HepG2 (cell line): ENCODE measurements around the gene PDZRN4. TPM values are rescaled to one million over a fixed set of nuclear protein-coding genes. Genes with fewer than 3 reads are reported as not detected.

Source experiments
- ATAC-seq: fragments of 200-7000 bp; cut with Tn5 transposase; 3 replicates; pipeline ENCODE4 v1.9.1; 2020; ENCODE audit warnings: mild to moderate bottlenecking, moderate library complexity
- BruUV-seq: library from RNA; stranded (reverse); fragments of 400-500 nt; replicated peaks from 2 replicates; lab custom pipeline; 2021; lab: Mats Ljungman, UMichigan
- CTCF ChIA-PET: fragments of 300-600 bp; formaldehyde crosslinking; extraction: SDS; loops from one replicate; lab custom pipeline; 2021; ENCODE audit warnings: low total read pairs, inconsistent platforms, low intra/inter-chr PET ratio; lab: Yijun Ruan, JAX
- POLR2A ChIA-PET: fragments of 350-600 bp; sonication (Branson Sonifier 250); formaldehyde crosslinking; loops from one replicate; lab custom pipeline; 2020; ENCODE audit warnings: antibody characterized with exemption, inconsistent platforms; lab: Yijun Ruan, JAX
- DNase-seq: peaks from one replicate; pipeline ENCODE4 v3.0.0-alpha.2; 2015; ENCODE audit warnings: low spot score
- FAIRE-seq: peaks from 3 replicates; lab custom pipeline; 2011; peaks lifted over from hg19 to GRCh38; lab: Jason Lieb, UNC
- H2AFZ ChIP-seq: one replicate; pipeline ENCODE4 v1.6.1; 2011; ENCODE audit warnings: low read length, inconsistent platforms
- H3K27ac ChIP-seq: fragments of 300-600 bp; 3 replicates; pipeline ENCODE4 v1.8.0; 2011; ENCODE audit warnings: mixed run types, mild to moderate bottlenecking, mixed read lengths, low read length, inconsistent platforms; ENCODE audit not compliant: insufficient read depth; ENCODE audit errors: extremely low read length
- H3K27me3 ChIP-seq, 2 experiments: fragments of 200-600 bp in 1 of 2; 2 replicates in 1 of 2; 3 replicates in 1 of 2; pipeline versions ENCODE4 v1.6.0 to v1.8.0; 2011; ENCODE audit warnings: low read length in 2 of 2, mild to moderate bottlenecking in 2 of 2, moderate library complexity in 2 of 2, inconsistent platforms in 1 of 2; ENCODE audit not compliant: insufficient read depth in 2 of 2, control insufficient read depth in 1 of 2
- H3K36me3 ChIP-seq, 2 experiments: fragments of 200-600 bp in 1 of 2; replicated peaks in 1 of 2; 2 replicates in 1 of 2; 3 replicates in 1 of 2; pipeline versions ENCODE4 v1.5.1 to v1.8.0; 2011; ENCODE audit warnings: low read length in 2 of 2, inconsistent platforms in 1 of 2; ENCODE audit not compliant: insufficient read depth in 2 of 2, control insufficient read depth in 1 of 2
- H3K4me1 ChIP-seq: 2 replicates; pipeline ENCODE4 v1.5.1; 2012; ENCODE audit warnings: low read length, inconsistent platforms; ENCODE audit not compliant: insufficient read depth
- H3K4me2 ChIP-seq: 2 replicates; pipeline ENCODE4 v1.6.0; 2011; ENCODE audit warnings: low read depth, low read length, inconsistent platforms
- H3K4me3 ChIP-seq, 3 experiments: fragments of 200-600 bp in 1 of 3; sonication (generic), shearing (Covaris generic) in 1 of 3; replicated peaks in 1 of 3; 2 replicates each; pipeline ENCODE4 v1.5.1; 2011 to 2016; ENCODE audit warnings: low read length in 3 of 3, inconsistent platforms in 2 of 3, low read depth in 2 of 3, mild to moderate bottlenecking in 2 of 3, control low read depth in 1 of 3, mixed read lengths in 1 of 3; ENCODE audit not compliant: insufficient read depth in 1 of 3
- H3K79me2 ChIP-seq: one replicate; pipeline ENCODE4 v1.6.1; 2011; ENCODE audit warnings: low read length, inconsistent platforms; ENCODE audit not compliant: insufficient read depth
- H3K9ac ChIP-seq: 2 replicates; pipeline ENCODE4 v1.6.0; 2011; ENCODE audit warnings: mild to moderate bottlenecking, low read depth, low read length, inconsistent platforms; ENCODE audit not compliant: insufficient read depth
- H3K9me3 ChIP-seq: 2 replicates; pipeline ENCODE4 v1.5.1; 2012; ENCODE audit warnings: mild to moderate bottlenecking, low read length
- H4K20me1 ChIP-seq: 2 replicates; pipeline ENCODE4 v1.6.0; 2011; ENCODE audit warnings: inconsistent platforms, mild to moderate bottlenecking, low read length, moderate library complexity; ENCODE audit not compliant: insufficient read depth
- HNF4A ChIP-seq: sonication (generic); formaldehyde crosslinking; IDR thresholded peaks from 2 replicates; pipeline ENCODE4 v1.4.0; 2020; ENCODE audit warnings: missing genetic modification reagents
- JDP2 ChIP-seq: sonication (generic); formaldehyde crosslinking; IDR thresholded peaks from 2 replicates; pipeline ENCODE4 v1.8.1; 2022; ENCODE audit warnings: missing genetic modification reagents, borderline replicate concordance
- KDM2A ChIP-seq: sonication (generic); formaldehyde crosslinking; IDR thresholded peaks from 2 replicates; pipeline ENCODE4 v1.4.0; 2020; ENCODE audit warnings: low read depth, missing genetic modification reagents, borderline replicate concordance
- MIER2 ChIP-seq: IDR thresholded peaks from 2 replicates; pipeline ENCODE4 v1.6.1; 2016; ENCODE audit warnings: missing biosample characterization, missing genetic modification reagents
- MTA3 ChIP-seq: sonication (generic); formaldehyde crosslinking; IDR thresholded peaks from 2 replicates; pipeline ENCODE4 v1.4.0; 2020; ENCODE audit warnings: missing genetic modification reagents
- NCOA2 ChIP-seq: sonication (generic); formaldehyde crosslinking; IDR thresholded peaks from 2 replicates; pipeline ENCODE4 v1.8.0; 2022; ENCODE audit warnings: inconsistent platforms
- NCOA5 ChIP-seq: sonication (generic); formaldehyde crosslinking; IDR thresholded peaks from 2 replicates; pipeline ENCODE4 v1.4.0; 2020; ENCODE audit warnings: missing genetic modification reagents
- RAD21 ChIP-seq: fragments of 450-650 bp; formaldehyde crosslinking; IDR thresholded peaks from 2 replicates; pipeline ENCODE4 v1.5.0; 2020; ENCODE audit warnings: mild to moderate bottlenecking
- RFXAP ChIP-seq: sonication (generic); formaldehyde crosslinking; IDR thresholded peaks from 2 replicates; pipeline ENCODE4 v1.4.0; 2020; ENCODE audit warnings: missing genetic modification reagents, borderline replicate concordance
- ZBTB3 ChIP-seq: sonication (generic); formaldehyde crosslinking; IDR thresholded peaks from 2 replicates; pipeline ENCODE4 v1.4.0; 2020; ENCODE audit warnings: low read depth, mild to moderate bottlenecking, moderate library complexity, missing genetic modification reagents, borderline replicate concordance
- ZFP36L1 ChIP-seq: sonication (generic); formaldehyde crosslinking; IDR thresholded peaks from 2 replicates; pipeline ENCODE4 v1.8.0; 2022; ENCODE audit warnings: mild to moderate bottlenecking, missing genetic modification reagents, moderate library complexity
- ZNF253 ChIP-seq: sonication (generic); formaldehyde crosslinking; IDR thresholded peaks from 2 replicates; pipeline ENCODE4 v1.8.0; 2022; ENCODE audit warnings: mild to moderate bottlenecking, missing genetic modification reagents, borderline replicate concordance
- ZNF350 ChIP-seq: sonication (generic); formaldehyde crosslinking; IDR thresholded peaks from 2 replicates; pipeline ENCODE4 v1.4.0; 2020; ENCODE audit warnings: mild to moderate bottlenecking, low read depth, missing genetic modification reagents, borderline replicate concordance
- ZNF558 ChIP-seq: sonication (generic); formaldehyde crosslinking; IDR thresholded peaks from 2 replicates; pipeline ENCODE4 v1.9.0; 2022; ENCODE audit warnings: mild to moderate bottlenecking, missing genetic modification reagents, borderline replicate concordance
- in situ Hi-C: cut with HindIII; loops from 2 replicates; pipeline ENCODE4 v1.10.0; 2017; ENCODE audit warnings: low pct_unique_long_range_greater_than_20kb; ENCODE audit not compliant: extremely low pct_ligation_motif_present
- intact Hi-C: fragments of 100-400 bp; cut with micrococcal nuclease; formaldehyde crosslinking; loops from one replicate; pipeline ENCODE4 v1.10.0; 2022; ENCODE audit not compliant: unreplicated experiment
- polyA plus RNA-seq, 8 experiments: library from polyadenylated mRNA; depleted of rRNA in 3 of 8; stranded (reverse) in 7 of 8; unstranded in 1 of 8; fragments of >200 nt; fragmentation: Illumina TruSeq in 4 of 8; extraction: Trizol in 4 of 8; gene quantifications; 2 replicates each; pipeline versions ENCODE4 v1.2.1 to v1.2.3, GENCODE V29; 2011 to 2016; ENCODE audit warnings: low read depth in 4 of 8, missing spikeins in 1 of 8, mixed read lengths in 1 of 8; ENCODE audit not compliant: insufficient read depth in 1 of 8
- total RNA-seq, 5 experiments: library from RNA; depleted of rRNA; stranded (reverse); fragments of >200 nt; fragmentation: Illumina TruSeq; extraction: Trizol; gene quantifications; 2 replicates each; pipeline ENCODE4 v1.2.3, GENCODE V29; 2016; ENCODE audit warnings: low read depth in 1 of 5
- TF ChIP-seq, protein P1 (sequence below): IDR thresholded peaks from 2 replicates; pipeline ENCODE4 v1.6.1; 2016; ENCODE audit warnings: low read depth
- TF ChIP-seq, protein P2 (sequence below): sonication (generic); formaldehyde crosslinking; IDR thresholded peaks from 2 replicates; pipeline ENCODE4 v1.8.1; 2023; ENCODE audit warnings: mild to moderate bottlenecking, missing genetic modification reagents, borderline replicate concordance
- TF ChIP-seq, protein P3 (sequence below): sonication (generic); formaldehyde crosslinking; IDR thresholded peaks from 2 replicates; pipeline ENCODE4 v1.9.0; 2022; ENCODE audit warnings: missing genetic modification reagents, mild to moderate bottlenecking, borderline replicate concordance
- TF ChIP-seq, protein P4 (sequence below): sonication (generic); formaldehyde crosslinking; IDR thresholded peaks from 2 replicates; pipeline ENCODE4 v1.5.0; 2020; ENCODE audit warnings: missing genetic modification reagents

PDZRN4 gene
- total and polyA plus RNA-seq, 2 of the 13 experiments (the other 11 are each of a cell fraction or from before 2014, with no cell fraction given), result not detected

DNA sequence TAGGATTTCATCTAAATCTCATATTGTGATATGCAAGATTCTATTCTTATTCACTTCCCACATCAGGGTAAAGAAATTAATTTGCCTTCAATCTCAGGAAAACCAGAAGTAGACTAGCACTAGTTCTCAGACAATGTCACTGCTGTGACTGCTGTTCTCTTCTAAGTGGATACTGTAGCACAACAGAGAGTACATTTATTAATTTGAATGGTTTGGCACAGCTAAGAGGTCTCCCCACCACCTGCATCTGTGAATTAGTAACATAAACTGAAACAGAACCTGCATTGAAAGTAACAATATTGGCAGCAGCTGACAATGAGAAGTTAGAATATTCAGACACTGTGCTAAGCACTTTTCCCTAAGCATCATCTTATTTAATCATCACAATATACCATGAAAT lies 253.1 kb downstream of the PDZRN4 start:
- no peak for TF ChIP-seq MTA3 (CRISPR knock-in tag)
- no peak for TF ChIP-seq NCOA2 (CRISPR knock-in tag)
- TF ChIP-seq ZNF350, result no peak
- no peak for TF ChIP-seq MIER2 (CRISPR knock-in tag)
- no peak for TF ChIP-seq NCOA5 (CRISPR knock-in tag)
- no peak for TF ChIP-seq JDP2 (CRISPR knock-in tag)
- no peak for TF ChIP-seq HNF4A (CRISPR knock-in tag)
- no peak for TF ChIP-seq RAD21 (CRISPR knock-in tag)
- TF ChIP-seq ZBTB3 (CRISPR knock-in tag), result no peak
- no peak for TF ChIP-seq ZFP36L1 (CRISPR knock-in tag)
- no peak for TF ChIP-seq ZNF253
- TF ChIP-seq RFXAP (CRISPR knock-in tag), result no peak
- H4K20me1 ChIP-seq, result no peaks in the 10 kb centered on the region
- no peak overlapping the region for H3K4me3 ChIP-seq
- no peak overlapping the region for H3K9ac ChIP-seq
- H2AFZ ChIP-seq, result no peak overlapping the region
- no peak for DNase-seq
- CTCF ChIA-PET, result no interaction called here
- POLR2A ChIA-PET, result no interaction called here
- H3K36me3 ChIP-seq, result no peaks in the 10 kb centered on the region
- in situ Hi-C loops, result no loop called here
- no peaks in the 10 kb centered on the region for H3K27me3 ChIP-seq
- H3K4me1 ChIP-seq, result no peaks in the 10 kb centered on the region
- no peaks in the 10 kb centered on the region for H3K79me2 ChIP-seq
- intact Hi-C loops, result no loop called here
- H3K9me3 ChIP-seq, result no peaks in the 10 kb centered on the region
- no peak for FAIRE-seq
- H3K27ac ChIP-seq, result no peak overlapping the region
- H3K4me2 ChIP-seq, result no peak overlapping the region
- no TSS peak for BruUV-seq
- no peak for ATAC-seq

DNA sequence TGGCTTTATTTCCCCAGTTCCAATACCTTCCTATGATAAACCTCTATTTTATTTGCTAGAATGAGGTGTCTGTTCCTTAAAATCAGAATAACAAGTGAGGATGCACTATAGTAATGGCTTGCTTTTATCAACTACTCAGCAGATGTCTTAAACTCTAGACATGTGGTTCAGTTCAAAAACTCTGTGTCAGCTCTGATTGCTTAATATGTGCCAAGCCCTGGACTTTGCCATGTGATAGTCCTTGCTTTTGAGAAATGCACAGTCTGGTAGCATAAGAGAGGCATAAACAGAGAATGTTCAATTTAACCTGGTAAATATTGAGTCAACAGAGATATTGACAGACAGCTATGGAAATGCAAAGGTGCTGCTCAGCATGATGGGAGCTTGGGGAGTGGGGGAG lies 254.8 kb downstream of the PDZRN4 start:
- intact Hi-C loops, result no loop called here
- in situ Hi-C loops, result no loop called here

More for the DNA sequence above, 254.8 kb downstream of the PDZRN4 start:
- Histone ChIP-seq H3K4me2 (no peak overlapping the region), H3K27me3 (no peaks in the 10 kb centered on the region), H3K36me3 (no peaks in the 10 kb centered on the region), H3K9me3 (no peaks in the 10 kb centered on the region), H4K20me1 (no peaks in the 10 kb centered on the region), H3K9ac (no peak overlapping the region), H3K4me3 (no peak overlapping the region), H3K27ac (no peak overlapping the region), H3K79me2 (no peaks in the 10 kb centered on the region), H3K4me1 (no peaks in the 10 kb centered on the region), H2AFZ (no peak overlapping the region)
- ChIA-PET CTCF (no interaction called here), POLR2A (no interaction called here)
- FAIRE-seq (no peak), ATAC-seq (no peak), DNase-seq (no peak)
- TF ChIP-seq ZNF558 (no peak), KDM2A (no peak)
- TF ChIP-seq, protein P1, sequence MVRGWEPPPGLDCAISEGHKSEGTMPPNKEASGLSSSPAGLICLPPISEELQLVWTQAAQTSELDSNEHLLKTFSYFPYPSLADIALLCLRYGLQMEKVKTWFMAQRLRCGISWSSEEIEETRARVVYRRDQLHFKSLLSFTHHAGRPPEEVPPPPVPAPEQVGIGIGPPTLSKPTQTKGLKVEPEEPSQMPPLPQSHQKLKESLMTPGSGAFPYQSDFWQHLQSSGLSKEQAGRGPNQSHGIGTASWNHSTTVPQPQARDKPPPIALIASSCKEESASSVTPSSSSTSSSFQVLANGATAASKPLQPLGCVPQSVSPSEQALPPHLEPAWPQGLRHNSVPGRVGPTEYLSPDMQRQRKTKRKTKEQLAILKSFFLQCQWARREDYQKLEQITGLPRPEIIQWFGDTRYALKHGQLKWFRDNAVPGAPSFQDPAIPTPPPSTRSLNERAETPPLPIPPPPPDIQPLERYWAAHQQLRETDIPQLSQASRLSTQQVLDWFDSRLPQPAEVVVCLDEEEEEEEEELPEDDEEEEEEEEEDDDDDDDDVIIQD (CRISPR knock-in tag), result no peak
- TF ChIP-seq, protein P2, sequence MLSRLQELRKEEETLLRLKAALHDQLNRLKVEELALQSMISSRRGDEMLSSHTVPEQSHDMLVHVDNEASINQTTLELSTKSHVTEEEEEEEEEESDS, result no peak
- TF ChIP-seq, protein P3, sequence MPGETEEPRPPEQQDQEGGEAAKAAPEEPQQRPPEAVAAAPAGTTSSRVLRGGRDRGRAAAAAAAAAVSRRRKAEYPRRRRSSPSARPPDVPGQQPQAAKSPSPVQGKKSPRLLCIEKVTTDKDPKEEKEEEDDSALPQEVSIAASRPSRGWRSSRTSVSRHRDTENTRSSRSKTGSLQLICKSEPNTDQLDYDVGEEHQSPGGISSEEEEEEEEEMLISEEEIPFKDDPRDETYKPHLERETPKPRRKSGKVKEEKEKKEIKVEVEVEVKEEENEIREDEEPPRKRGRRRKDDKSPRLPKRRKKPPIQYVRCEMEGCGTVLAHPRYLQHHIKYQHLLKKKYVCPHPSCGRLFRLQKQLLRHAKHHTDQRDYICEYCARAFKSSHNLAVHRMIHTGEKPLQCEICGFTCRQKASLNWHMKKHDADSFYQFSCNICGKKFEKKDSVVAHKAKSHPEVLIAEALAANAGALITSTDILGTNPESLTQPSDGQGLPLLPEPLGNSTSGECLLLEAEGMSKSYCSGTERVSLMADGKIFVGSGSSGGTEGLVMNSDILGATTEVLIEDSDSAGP (CRISPR knock-in tag), result no peak
- TF ChIP-seq, protein P4, sequence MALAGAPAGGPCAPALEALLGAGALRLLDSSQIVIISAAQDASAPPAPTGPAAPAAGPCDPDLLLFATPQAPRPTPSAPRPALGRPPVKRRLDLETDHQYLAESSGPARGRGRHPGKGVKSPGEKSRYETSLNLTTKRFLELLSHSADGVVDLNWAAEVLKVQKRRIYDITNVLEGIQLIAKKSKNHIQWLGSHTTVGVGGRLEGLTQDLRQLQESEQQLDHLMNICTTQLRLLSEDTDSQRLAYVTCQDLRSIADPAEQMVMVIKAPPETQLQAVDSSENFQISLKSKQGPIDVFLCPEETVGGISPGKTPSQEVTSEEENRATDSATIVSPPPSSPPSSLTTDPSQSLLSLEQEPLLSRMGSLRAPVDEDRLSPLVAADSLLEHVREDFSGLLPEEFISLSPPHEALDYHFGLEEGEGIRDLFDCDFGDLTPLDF (CRISPR knock-in tag), result no peak
- no TSS peak for BruUV-seq
